Ecto neural progenitor cell (in vitro differentiated cells): ENCODE results near the gene GFRA4.

Source experiments
- DNase-seq: peaks from one replicate; pipeline ENCODE4 v3.0.0-alpha.2; 2018; ENCODE audit warnings: low spot score

Gene GFRA4

DNA sequence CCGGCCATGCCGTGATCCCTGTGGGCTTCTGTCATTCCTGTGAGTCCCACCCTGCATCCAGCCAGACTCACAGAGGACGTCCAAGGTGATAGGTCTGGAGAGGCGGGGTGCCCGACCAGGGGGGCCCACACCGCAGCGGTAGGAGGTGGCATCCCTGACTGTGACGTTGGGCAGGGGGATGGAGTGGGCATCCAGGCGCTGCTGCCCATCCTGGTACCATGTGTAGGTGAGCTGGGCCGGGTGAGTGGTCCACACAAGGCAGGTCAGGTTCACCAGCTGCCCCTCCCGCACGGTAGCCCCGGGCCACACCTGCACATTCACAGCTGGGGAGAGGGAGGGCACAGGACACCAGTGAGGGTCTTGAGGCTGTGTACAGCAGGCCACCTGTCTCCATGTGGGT, 30.2 kb upstream of the GFRA4 start:
- DNase-seq, result no peak

DNA sequence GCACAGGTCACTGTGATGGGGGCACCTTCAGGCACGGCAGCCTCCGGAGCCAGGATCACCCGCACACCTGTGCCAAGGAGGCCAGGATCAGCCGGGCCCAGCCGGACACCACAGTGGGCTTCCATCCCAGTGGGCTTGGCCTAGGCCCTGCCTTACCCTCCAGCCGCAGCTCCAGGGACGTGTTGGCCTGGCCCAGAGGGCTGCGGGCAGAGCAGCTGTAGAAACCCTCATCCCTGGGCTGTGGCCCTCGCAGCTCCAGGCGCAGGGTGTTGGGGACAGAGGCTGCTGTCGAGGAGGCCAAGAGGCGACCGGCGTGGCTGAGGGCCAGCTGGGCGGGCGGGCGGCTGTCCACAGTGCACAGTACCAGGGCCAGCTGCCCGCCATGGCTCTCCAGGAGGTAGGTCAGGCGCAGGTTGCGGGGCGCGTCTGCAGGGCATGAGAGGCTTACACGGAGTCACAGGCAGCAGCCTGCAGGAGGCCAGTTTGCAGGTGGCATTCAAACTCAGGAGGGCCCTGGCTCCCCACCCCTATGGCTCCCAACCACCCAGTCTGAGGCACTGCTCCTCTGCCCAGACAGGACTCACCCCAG, 29.6 kb upstream of the GFRA4 start:
- DNase-seq, result no peak

DNA sequence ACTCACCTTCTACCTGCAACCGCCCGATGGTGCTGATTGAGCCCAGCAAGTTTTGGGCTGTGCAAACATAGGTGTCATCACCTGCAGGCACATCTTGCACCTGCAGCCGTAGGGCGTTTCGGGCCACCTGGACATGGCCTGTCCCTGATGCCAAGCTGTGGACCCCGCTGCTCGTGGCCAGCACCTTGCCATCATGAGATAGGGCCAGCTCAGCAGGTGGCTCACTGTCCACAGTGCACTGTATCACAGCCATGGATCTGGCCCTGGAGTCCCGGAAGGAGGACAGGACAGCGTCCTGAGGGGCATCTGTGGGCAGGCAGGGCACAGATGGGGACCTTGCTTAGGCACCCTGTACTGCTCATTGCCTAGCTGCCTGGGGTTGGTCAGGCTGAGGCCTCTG, 28.7 kb upstream of the GFRA4 start:
- DNase-seq, result no peak

DNA sequence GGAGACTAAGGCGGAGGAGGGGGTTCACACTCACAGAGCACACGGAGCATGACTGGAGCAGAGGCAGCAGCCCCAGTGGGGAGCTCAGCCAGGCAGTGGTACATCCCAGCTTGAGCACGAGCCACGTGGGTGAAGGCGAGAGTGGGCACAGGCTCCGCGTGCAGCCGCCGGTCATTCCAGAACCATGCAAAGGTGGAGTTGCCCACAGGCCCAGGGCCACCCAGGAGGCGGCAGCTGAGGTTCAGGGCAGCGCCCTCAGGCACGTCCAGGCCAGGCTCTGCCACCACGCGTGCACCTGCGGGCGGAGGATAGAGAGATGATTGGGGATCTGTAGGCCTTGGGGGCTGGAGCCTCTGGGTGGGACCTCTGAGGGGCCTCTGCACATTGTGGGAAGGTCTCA, 28.1 kb upstream of the GFRA4 start:
- no peak for DNase-seq

- no peak for DNase-seq
These were observed 27.2 kb upstream of the GFRA4 start for GRCh38 chr20:3690413-3690812.

- DNase-seq, result no peak
These were observed 26.8 kb upstream of the GFRA4 start for GRCh38 chr20:3689978-3690377.

DNA sequence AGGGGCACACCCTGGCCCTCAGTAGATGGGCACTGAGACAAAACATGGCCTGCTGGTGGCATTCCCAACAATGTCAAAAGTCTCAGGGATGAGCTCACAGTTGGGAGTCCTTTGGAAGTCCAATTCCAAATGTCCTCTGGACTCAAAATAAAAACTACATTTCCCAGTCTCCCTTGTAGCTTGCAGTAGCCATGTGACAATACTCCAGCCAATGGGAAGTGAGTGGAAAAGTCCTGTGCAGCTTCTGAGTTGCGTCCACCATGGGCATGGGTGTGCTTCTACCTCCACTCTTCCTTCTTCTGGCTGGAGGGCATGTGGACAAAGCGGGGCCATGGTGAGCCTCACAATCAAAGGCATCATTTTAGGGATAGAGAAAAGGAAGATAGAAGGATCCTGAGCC, 24.5 kb upstream of the GFRA4 start:
- no peak for DNase-seq

GRCh38 chr20:3686867-3687321, 23.7 kb upstream of the GFRA4 start:
- DNase-seq, result no peak

DNA sequence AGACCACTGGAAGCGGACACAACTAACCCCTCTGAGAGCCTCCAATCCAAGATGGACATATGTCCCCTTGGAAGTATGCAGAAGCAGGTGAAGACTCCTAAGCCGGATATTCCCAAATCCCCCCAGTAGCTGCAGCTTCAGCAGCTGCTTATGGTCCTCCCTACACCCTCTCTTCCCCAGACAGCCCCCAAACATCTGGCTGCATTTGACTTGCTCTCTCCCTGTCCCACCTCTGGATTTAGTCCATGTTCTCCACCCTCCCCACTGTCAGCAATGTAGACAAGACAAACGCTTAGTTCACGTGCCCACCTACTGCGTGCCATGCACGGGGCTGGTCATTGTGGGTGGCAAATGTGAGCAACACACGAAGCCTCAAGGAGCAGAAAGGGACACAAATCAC, 23.2 kb upstream of the GFRA4 start:
- DNase-seq, result no peak

GRCh38 chr20:3685341-3685740, 22.1 kb upstream of the GFRA4 start:
- DNase-seq, result no peak

GRCh38 chr20:3681931-3682781, 19.0 kb upstream of the GFRA4 start, which contains the start of gene ADAM33:
ADAM33 (minus strand) TSS chr20:3682010; CDS start chr20:3682004, 6 bp downstream.
- peak; percentile 71 for DNase-seq

DNA sequence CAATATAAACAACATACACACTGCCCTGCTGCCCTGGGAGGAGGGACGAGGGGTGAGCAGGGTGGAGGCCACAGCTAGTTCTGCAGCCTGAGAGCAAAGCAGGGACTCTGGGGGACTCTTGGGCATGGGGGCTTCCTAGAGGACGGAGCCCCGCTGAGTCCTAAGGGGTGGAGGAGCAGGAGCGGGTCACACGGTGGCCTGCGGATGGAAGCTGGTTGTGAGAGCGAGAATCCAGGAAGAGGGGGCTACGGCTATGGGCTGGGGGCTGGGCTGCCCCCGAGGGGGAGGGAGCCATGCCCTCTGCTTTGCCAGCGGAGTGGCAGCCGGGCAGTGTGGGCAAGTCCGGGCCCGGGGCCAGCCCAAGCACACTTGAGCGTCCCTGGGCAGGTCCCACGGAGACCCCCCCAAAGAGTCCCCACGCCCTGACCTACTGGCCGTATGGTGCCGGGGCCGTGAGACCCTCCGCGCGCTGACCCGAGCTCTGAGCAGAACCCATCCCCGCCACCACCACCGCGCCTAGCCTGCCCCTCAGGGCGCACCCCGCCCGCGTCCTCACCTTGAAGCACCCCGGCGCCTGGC, 18.2 kb upstream of the GFRA4 start:
- no peak for DNase-seq

DNA sequence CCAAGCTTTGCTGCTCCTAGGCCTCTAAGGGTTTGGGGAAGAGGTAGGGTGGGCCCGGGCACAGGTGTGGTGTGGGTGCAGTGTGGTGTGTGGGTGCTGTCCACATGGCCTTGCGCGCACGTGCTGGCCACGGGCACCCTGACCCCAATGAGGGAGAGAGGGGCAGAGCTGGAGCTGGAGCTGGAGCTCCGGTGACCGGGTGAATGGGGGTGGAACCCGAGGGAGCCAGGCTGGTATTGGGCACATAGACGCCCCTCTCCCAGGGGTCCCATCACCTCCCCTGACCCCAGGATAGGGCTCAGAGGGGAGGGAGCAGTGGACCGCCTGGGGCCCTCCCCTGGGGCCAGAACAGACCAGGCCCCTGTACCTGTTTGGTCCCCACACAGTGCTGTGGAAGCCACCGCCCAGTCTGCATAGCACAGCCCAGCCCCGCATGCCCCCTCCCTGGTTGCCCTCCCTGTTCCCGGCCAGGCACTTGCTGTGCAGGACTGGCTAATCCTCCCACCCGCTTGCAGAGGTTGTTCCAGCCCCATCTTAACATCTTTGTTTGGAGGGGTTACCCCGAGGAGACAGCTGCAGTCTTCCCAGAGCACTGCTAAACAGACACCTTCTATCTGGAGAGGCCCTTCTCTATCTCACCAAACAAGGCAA, 17.6 kb upstream of the GFRA4 start:
- no peak for DNase-seq

DNA sequence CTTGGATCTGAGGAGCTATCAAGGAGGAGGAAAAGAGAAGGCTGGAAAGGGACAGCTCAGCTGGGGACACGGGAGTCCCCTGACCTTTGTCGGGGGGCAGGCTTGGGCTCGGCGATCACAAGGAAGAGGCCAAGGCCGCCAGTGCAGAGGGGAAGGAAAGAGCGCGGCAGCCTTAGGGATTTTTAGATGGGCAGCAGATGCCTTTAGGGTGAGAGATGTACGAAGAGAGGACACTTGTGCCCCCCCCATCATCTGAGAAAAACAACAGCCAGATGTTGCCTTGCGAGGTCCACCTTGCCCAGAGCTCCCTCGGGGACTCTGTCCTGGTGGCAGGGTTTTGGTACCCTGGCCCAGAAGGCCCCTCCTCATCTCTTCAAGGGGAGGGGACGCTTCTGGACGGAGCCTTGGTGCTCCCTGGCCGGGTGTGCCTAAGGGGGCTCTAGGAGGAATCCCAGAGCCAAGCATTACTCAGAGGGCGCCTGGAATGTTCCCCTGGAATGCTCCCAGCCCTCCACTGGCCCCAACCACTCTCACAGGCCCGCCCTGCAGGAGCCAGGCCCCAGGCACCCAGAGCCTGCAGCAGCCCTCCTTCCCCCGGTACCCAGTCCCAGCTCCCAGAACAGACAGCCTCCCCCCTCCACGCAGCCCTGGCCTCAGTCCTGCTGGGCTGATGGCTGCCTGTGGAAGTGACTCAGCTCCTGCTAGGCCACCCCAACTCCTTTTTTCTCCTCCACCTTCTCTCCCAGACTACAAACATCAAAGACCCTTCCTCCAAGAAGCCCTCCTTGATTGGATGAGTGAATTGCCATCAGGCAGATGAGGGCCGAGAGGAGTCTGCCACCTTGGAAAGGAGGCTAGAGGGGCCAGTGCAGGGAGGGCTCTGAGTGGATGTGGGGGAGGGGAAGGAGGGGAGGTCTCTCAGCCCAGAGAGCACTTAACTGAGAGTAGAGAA, 16.8 kb upstream of the GFRA4 start:
- no peak for DNase-seq

DNA sequence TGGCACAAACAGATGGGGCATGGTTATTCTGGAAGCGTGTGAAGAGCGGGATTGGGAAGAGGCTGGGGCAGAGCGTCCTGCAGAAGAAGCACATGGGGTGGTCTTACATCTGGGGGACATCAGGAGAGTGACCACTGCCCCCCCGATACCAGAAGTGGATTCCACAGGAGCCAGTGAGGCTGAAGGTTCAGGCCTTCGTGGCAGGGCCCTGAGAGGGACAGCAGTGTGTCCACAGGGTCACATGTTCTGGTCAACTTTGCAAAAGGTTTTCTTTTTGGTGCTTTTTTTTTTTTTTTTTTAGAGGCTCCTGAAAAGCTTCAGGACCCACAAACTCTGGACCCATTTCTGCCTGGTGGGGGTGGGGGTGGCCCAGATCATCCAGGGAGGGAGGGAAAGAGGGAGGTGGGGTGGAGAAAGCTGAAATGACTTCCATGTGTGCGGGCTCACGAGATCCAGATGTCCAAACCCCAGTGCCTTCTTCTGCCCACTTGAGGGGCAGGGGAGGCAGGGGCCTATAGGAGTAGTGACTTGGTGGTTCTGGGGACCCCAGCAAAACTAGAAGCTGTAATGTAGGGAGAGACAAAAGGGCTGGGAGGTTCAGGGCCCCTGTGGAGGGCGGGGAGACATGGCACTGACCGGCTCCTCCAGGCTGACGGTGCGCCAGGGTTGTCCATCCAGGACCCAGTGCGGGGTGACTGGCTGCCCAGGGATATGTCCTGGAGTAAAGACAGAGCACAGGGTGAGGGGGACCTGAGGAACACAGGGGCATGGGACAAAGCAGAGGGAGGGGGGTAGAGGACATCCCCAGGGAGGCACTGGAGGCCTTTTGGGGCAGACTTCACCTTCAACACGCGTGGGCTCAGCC, 15.9 kb upstream of the GFRA4 start:
- no peak for DNase-seq

- no peak for DNase-seq
These were observed 15.0 kb upstream of the GFRA4 start for GRCh38 chr20:3678198-3678597.

- no peak for DNase-seq
These were observed 14.5 kb upstream of the GFRA4 start for GRCh38 chr20:3677733-3678132.

- no peak for DNase-seq
These were observed 12.0 kb upstream of the GFRA4 start for GRCh38 chr20:3674995-3675900.

GRCh38 chr20:3674447-3674846, 11.2 kb upstream of the GFRA4 start:
- no peak for DNase-seq
